DMS153 treated with DMSO at 0.1 percent for 48 hours (cell line): ENCODE results near the gene ZNF215.
A peak's percentile ranks its signal among the peaks of the same experiment; 100 is the strongest.
"Not testable (repeated sequence)": the region's sequence is repeated elsewhere in the genome, so short reads cannot be mapped to it uniquely, and the experiment has no call there.

ENCODE experiments used
- DNase-seq: peaks from one replicate; lab custom pipeline; 2025; ENCODE audit not compliant: unreplicated experiment; lab: John Stamatoyannopoulos, UW

Gene ZNF215

DNA sequence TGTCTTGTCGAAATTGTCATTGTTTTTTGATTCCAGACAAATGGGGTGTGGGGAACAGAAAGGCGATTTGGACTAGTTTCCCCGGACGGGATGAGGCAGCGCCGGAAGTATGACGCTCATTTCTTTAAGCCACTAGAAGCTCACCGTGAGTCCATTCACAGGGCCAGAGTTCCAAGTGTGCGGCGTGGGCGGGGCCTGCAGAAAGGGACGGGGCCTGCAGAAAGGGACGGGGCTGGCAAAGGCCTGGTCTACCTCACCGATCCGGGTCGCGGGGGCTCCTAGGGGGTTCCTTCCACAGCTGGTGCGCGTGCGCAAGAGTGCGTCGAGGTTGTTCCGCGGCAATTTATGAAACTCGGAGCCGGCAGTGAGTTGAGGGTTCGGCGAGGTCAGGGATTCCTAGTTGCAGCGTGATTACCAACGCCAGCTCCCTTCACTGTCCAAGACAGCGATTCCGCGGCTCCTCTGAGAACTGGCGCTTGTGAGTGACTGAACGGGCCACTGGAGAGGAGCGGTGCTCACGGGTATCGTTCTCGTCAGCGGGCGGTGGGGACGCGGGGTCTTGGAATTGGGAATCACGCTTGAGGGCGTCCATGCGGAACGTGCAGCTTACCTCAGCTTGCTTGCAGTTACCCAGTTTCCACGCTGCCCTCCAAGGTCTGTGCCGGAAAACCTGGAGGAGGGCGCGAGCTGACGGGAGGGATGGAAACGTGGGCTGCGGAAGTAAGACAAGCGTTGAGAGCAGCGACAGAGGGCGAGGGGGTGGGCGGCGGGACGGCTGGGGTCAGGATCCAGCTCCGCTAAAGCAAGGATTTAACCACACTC lies at the start of gene ZNF215:
Gene ZNF215, plus strand, starts transcription at position 219 of the 822 bp plus-strand sequence. CDS start 5,847 bp downstream, outside the sequence.
- peak; percentile 67 for DNase-seq

DNA sequence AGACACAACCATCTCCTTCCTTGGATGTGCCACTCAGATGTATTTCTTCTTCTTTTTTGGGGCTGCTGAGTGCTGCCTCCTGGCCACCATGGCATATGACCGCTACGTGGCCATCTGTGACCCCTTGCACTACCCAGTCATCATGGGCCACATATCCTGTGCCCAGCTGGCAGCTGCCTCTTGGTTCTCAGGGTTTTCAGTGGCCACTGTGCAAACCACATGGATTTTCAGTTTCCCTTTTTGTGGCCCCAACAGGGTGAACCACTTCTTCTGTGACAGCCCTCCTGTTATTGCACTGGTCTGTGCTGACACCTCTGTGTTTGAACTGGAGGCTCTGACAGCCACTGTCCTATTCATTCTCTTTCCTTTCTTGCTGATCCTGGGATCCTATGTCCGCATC lies 49.3 kb upstream of the ZNF215 start:
- DNase-seq: no peak

DNA sequence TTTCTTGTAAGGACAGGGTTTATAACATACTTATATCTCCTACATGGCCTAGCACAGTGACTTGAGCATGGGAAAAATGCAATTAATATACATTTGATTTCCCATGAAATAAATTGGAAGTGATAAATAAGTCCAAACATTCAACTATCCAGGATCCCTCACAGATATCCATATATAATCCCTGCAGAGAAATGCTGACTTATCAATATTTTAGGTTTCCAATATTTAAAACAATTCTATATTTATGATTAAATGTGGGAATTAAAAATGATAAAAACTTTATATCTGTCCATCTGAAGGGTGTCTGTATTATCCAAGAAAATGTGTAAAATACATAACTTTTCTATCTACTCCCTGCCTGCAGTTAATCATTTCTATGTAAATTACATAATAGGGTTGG lies 43.5 kb upstream of the ZNF215 start:
- no peak for DNase-seq

DNA sequence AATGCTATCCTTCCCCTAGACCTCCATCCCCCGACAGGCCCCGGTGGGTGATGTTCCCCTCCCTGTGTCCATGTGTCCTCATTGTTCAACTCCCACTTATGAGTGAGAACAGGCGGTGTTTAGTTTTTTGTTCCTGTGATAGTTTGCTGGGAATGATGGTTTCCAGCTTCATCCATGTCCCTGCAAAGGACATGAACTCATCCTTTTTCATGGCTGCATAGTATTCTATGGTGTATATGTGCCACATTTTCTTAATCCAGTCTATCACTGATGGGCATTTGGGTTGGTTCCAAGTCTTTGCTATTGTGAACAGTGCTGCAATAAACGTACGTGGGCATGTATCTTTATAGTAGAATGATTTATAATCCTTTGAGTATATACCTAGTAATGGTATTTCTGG lies 38.5 kb upstream of the ZNF215 start:
- DNase-seq: not testable (repeated sequence)

DNA sequence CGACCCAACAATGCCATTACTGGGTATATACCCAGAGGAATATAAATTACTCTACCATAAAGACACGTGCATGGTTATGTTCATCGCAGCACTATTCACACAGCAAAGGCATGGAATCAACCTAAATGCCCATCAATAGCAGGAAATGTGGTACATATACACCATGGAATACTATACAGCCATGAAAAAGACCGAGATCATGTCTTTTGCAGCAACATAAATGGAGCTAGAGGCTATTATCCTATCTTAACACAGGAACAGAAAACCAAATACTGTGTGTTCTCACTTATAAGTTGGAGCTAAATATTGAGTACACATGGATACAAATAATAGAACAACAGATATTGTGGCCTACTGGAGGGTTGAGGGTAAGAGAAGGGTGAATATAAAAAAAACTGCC lies 37.4 kb upstream of the ZNF215 start:
- DNase-seq: no peak

DNA sequence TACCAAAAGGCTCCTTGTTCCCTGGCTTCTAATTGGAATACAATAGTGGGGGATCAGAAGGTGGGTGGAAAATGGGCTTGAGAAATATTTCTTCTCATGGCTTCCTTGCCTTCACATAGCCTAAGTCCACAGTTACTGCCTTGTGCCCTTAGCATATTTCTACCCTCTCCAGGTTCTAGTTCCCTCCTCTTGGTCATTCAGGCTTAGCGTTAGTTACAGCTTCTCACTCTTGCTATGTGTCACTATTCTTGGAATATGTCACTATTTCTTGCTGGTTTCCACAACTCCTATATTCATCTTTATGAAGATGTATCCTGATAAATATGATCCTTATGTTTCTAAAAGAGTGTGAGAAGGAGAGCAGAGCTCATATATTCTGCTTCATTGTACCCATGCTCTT lies 36.4 kb upstream of the ZNF215 start:
- DNase-seq: no peak

DNA sequence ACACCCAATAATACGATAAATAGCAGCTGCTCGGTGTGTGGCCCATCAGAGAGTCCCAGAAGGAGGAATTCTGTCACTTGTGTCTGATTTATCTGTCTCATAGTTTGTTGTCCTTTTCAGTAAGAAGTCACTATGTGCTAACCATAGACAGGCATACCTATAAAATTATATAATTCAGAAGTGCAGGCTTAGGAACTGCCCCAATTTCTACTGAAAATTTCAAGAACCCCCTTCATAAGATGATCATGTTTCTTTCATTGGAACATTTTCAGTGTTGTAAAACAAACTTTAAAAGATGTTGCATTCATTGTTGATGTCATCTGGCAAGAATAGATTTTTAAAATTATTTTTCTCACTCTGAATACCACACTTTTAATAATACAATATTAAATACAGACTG lies 33.8 kb upstream of the ZNF215 start, which contains the start of gene OR2D2:
Gene OR2D2, minus strand, starts transcription at position 101 of the 400 bp plus-strand sequence. Its CDS starts 0 bp downstream, at position 101.
- no peak for DNase-seq

DNA sequence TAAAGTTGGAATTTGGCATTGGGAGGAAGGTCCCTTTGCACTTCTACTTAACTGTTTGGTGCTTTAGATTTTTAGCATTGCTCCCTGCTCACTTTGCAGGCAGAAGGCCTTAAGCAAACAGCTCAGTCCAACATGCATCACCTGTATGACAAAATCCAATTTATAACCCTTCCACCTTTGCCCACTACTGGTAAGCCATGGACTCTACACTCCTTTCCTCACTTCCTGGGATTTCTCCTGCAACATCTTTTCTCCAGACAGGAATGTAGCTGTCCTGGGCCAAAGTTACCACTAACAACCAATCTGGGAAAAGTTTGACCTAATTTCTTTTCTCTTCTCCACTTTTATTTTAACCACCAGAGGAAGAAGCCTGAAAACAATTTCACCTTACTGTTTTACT lies 32.1 kb upstream of the ZNF215 start:
- DNase-seq: no peak

DNA sequence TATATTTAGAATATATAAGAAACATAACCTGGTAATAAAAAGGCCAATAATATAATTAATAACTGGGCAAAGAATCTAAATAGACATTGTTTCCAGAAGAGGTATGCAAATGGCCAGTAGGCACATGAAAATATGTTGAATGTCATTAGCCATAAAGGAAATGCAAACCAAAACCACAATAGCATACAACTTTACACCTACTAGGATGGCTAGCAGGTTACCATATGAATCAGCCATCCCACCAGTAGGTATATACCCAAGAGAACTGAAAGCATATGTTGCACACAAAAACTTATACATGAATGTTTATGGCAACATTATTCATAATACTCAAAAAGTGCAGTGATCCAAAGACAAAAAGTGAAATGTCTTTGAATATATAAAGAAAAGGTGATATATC lies 31.2 kb upstream of the ZNF215 start:
- DNase-seq: no peak

DNA sequence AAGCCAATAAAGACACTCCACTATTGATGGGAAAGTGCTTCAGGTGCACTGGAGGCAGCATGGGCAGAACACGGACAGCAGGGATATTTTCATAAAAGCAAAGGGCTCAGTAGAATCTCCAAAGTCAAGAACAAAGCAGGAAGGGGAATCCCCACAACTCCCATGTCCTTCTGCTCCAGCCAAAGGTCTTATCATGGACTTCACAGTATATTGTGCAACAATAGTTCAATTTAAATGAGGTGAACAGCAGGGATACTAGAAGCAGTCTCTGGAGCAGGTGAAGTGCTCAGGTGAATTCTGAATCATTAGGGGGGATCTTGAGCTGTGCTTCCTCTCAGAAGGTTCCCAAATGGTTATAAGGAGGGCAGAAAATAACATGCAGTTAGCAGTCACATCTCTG lies 27.3 kb upstream of the ZNF215 start:
- no peak for DNase-seq

DNA sequence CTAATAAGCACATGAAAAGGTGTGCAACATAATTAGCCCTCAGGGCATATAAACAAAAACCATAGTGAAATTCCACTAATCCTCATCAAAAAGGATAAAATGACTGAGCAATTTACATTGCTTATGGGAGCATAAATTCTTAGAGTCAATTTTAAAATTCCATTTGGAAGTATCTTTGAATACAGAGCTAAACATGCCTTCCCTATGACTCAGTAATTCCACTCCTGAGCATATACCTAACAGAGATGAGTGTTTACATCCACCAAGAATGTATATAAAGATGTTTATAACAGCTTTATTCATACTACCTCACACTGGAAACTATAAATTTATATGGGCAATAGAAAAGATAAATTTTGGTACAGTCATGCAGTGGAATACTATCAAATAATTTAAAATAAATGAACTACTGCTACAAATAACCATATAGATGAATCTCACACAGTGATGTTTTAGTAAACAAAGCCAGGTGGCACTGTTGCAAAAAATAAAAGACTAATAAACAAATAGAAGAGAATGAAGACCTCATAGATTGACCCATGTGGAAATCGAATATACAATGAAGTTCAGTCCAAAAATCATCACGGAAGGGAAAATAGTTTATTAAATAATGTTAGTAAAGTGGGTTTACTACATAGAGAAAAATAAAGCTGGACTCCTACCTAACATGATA lies 25.8 kb upstream of the ZNF215 start:
- no peak for DNase-seq

DNA sequence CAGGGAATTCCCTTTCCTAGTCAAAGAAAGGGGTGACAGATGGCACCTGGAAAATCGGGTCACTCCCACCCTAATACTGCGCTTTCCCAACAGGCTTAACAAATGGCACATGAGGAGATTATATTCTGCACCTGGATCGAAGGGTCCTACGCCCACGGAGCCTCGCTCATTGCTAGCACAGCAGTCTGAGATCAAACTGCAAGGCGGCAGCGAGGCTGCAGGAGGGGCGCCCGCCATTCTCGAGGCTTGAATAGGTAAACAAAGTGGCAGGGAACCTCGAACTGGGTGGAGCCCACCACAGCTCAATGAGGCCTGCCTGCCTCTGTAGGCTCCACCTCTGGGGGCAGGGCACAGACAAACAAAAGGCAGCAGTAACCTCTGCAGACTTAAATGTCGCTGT lies 21.4 kb upstream of the ZNF215 start:
- not testable (repeated sequence) for DNase-seq

DNA sequence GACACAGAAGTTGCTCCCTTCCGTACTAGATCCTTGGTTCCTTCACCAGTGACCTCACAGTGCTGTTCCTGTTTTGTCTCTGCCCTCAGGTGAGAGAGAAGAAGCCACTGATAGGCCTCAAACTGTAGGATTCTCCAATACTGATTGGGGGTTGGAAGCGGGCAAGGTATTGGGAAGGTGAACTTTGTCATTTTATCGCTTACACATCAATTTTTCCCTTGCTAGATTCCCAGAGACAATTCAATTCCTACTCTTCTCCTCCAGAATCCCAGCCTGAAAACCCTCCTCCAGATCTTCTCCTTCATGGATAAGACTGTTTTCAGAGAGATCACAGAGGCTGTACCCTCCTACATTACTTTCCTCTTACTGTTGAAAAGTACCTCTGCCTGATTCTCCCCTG lies 14.8 kb upstream of the ZNF215 start:
- no peak for DNase-seq

DNA sequence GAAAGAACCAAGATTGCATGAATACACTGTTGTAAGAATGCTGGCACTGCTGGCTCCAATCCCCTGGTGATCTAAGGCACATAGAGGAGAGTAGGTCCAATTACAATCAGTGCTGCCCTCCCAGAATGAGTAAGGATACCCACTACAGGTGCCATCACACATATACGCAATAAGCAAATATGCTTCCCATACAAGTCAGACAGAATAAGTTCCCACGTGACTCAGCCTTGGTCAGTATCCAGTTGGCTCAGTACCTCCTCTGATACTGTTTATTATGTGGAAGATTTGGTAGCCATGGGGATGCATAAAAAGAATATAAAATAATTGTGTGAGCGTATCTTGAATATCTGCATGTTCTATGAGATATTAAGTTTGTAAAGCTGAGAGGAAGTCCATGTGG lies 14.3 kb upstream of the ZNF215 start:
- no peak for DNase-seq

DNA sequence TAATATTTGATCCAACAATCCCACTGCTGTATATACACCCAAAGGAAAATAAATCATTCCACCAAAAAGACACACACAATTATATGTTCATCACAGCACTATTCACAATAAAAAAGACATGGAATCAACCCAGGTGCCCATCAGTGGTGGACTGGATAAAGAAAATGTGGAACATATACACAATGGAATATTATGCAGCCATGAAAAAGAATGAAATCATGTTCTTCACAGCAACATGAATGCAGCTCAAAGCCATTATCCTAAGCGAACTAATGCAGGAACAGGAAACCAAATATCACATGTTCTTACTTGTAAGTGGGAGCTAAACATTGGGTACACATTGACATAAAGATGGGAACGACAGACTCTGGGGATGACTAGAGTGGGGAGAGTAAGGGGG lies 6.5 kb upstream of the ZNF215 start:
- DNase-seq: no peak

DNA sequence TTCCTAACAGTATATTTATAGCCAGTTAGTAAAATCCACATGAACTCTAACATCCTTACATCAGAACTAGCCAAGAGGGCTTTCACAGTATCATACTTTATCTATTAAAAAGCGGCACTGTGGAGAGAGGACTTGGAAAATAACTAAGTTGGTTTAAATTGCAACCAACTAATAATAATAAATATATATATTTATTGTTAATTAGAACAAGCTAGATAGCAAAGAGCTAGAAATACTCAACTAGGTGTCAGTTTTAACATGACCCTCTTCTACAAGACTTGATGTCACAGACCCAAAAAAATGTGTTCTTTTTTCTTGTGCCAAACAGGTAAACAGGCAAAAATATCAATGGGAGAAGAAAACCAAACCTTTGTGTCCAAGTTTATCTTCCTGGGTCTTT lies 5.5 kb upstream of the ZNF215 start, which contains the start of gene OR2D3:
Gene OR2D3, plus strand, starts transcription at position 301 of the 400 bp plus-strand sequence. Its CDS starts 0 bp downstream, at position 301.
- DNase-seq: no peak

DNA sequence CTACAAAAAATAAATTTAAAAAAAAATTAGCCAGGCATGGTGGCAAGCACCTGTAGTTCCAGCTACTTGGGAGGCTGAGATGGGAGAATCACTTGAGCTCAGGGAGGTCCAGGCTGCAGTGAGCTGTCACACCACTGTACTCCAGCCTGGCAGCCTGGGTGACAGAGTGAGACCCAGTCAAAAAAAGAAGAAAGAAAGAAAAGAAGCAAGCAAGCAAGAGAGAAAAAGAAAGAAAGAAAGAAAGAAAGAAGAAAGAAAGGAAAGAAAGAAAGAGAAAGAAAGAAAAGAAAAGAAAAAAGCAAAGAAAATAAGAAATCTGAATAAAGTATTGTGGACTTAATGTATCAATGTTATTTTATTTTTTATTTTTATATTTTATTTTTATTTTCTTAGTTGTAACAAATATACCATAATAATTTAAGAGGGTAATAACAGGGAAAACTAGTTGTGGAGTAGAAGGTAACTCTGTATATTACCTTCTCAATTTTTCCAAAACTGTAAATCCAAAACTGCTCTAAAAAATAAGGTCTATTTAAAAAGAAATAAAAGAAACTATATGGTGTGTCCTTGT lies 1.1 kb upstream of the ZNF215 start:
- DNase-seq: no peak

DNA sequence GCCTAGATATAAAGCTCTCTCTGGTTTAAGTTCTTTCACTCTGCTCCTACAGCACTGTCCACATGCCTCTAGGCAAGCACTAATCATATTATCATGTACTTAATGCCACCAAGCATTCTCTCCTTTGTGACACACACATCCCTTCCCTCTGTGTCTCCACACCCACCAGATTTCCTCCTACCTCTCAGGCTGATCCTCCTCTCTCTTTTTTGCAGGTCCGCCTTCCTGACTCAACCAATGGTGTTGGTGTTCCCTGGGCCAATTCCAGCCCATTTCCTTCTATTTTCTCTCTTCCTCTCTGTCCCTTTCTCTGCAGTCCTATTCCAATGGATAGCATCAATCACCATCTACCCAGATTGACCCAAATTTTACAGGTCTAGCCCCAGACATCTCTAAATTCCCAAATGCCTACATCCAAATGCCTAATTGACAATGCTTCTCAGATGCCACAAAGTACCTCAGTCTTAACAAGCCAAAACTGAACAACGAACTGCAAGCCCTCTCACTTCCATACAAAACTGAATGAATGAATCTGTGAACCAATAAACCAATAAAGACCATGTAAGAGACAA lies 504 bp upstream of the ZNF215 start:
- DNase-seq: peak; percentile 32

DNA sequence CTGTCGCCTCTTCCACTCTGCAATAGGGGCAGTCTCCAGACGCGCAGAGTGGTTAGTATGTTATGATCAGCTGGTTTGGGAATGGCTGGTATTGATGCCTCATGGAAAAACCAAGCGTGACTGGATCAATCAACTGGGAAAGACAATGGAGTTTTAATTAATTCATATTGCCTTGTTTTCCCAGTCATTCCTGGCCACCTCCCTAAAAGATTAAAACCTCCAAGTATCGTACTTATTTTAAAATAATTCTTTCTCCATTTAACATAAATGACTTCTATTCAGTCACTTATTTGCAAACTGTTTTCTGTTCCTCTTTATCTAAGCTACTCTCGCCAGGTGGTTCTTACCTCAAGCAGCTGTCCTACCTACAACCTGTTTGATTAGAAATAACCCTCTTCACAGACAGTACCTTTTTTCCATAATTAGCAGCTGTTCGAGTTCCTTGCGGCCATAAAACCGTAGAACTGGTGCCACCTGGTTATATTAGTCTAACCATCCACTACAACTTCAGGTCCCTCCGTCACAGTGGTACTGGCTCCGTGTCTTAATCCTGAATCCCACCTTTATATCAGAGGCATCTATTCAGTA lies 898 bp downstream of the ZNF215 start:
- DNase-seq: no peak

DNA sequence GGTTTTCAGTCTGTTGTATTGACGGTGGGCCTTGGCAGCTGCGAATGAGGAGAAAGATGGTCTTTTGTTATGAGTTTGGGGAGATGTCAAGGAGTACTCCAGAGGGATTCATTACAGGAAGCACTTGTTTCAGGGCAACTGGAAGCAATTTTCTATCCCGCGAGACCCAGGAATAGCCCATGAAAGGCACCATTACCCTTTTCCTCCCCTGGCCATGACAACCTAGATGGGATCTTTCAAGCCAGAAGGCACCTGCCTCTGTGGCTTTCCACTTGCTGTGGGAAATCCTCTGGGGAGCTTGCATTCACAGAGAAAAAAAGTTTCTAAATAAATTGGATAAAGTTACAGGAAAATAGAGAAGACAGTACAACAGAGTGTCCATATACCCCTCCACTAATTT lies 2.7 kb downstream of the ZNF215 start:
- DNase-seq: no peak

DNA sequence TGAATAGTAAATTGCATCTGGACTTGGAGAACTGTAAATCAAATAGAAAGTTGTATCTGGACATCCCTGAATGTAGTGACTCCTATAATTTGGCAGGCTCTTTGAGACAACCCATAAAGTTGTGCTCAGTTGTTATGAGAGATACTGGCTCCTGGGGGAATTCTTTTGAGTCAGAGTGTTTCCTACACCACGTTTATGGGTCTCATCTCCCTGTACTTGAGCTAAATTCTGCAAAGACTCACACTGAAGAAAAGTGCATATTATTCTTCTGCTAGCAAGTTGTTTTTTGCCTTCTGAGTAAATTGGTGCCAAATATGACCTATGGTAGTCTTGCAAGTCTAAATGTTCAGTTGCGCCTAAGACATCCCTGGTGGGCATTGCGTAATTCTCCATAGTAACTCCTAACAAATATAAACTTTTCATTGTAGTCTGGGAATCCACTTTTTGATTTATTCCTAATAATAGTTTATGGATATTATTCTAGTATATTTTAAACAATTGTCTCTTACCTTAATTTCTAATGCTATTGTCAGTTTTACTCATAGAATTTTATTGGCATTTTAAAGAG lies 5.0 kb downstream of the ZNF215 start:
- no peak for DNase-seq
